Measurements from ENCODE around the gene SLC6A8.
A peak's percentile ranks its signal among the peaks of the same experiment; 100 is the strongest.

The SLC6A8 gene

GRCh38 chrX:153640736-153641575, 46.8 kb upstream of the SLC6A8 start:
- TF ChIP-seq, protein P1, sequence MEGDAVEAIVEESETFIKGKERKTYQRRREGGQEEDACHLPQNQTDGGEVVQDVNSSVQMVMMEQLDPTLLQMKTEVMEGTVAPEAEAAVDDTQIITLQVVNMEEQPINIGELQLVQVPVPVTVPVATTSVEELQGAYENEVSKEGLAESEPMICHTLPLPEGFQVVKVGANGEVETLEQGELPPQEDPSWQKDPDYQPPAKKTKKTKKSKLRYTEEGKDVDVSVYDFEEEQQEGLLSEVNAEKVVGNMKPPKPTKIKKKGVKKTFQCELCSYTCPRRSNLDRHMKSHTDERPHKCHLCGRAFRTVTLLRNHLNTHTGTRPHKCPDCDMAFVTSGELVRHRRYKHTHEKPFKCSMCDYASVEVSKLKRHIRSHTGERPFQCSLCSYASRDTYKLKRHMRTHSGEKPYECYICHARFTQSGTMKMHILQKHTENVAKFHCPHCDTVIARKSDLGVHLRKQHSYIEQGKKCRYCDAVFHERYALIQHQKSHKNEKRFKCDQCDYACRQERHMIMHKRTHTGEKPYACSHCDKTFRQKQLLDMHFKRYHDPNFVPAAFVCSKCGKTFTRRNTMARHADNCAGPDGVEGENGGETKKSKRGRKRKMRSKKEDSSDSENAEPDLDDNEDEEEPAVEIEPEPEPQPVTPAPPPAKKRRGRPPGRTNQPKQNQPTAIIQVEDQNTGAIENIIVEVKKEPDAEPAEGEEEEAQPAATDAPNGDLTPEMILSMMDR (IDR thresholded peaks at IDR 0.05; ENCODE audit: insufficient read depth, low read depth, low read length, missing control alignments), result no peak

GRCh38 chrX:153641627-153642026, 46.1 kb upstream of the SLC6A8 start:
- no peak overlapping the region for H3K4me3 ChIP-seq (ENCODE audit: low read depth, low read length)
- DNase-seq (ENCODE audit: low read depth), result no peak
- TF ChIP-seq, protein P1 (IDR thresholded peaks at IDR 0.05; ENCODE audit: insufficient read depth, low read depth, low read length, missing control alignments), result no peak

More at GRCh38 chrX:153640736-153641575, 46.8 kb upstream of the SLC6A8 start:
- H3K4me3 ChIP-seq (ENCODE audit: low read depth, low read length), result no peak overlapping the region
- no peak for DNase-seq (ENCODE audit: low read depth)

- TF ChIP-seq, protein P1 (IDR thresholded peaks at IDR 0.05; ENCODE audit: insufficient read depth, low read depth, low read length, missing control alignments), result no peak
- H3K4me3 ChIP-seq (ENCODE audit: low read depth, low read length), result no peak overlapping the region
- DNase-seq (ENCODE audit: low read depth), result no peak
These were observed 45.6 kb upstream of the SLC6A8 start for GRCh38 chrX:153642051-153642654.

DNA sequence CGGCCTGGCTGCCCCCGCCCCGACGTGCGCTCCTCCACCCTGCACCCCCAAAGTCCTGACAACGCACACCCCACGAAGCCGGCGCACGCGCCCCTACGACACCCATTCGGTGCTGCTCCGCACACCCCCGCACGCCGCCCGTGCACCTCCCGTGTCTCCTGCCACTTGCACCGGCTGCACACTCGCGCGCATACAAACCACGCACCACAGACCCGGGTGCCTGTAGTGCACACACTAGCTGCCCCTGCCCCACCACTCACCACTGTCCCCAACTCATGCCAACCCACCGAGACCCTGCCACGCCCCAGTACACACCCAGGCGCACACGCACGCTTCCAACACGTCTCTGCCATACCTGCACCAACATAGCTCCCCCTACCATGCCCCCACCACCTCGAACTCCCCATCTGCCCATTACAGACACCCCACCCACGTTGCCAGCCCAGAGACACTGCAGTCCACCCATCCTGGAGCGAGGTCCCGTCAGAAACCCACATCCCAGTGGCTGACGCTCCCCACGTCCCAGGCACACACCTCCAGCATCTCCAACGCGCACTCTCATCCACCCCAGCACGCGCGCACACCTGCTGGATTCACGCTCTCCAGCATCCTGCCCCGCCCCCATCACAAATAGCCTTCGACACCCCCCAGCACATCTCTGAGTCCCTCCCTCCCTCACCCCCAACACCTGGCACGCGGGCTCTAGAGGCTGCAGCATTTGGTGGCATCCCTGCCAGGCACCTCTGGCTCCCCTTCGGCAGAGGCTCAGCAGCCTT, 44.9 kb upstream of the SLC6A8 start:
- H3K4me3 ChIP-seq (ENCODE audit: low read depth, low read length), result no peak overlapping the region
- TF ChIP-seq, protein P1 (IDR thresholded peaks at IDR 0.05; ENCODE audit: insufficient read depth, low read depth, low read length, missing control alignments), result no peak

DNA sequence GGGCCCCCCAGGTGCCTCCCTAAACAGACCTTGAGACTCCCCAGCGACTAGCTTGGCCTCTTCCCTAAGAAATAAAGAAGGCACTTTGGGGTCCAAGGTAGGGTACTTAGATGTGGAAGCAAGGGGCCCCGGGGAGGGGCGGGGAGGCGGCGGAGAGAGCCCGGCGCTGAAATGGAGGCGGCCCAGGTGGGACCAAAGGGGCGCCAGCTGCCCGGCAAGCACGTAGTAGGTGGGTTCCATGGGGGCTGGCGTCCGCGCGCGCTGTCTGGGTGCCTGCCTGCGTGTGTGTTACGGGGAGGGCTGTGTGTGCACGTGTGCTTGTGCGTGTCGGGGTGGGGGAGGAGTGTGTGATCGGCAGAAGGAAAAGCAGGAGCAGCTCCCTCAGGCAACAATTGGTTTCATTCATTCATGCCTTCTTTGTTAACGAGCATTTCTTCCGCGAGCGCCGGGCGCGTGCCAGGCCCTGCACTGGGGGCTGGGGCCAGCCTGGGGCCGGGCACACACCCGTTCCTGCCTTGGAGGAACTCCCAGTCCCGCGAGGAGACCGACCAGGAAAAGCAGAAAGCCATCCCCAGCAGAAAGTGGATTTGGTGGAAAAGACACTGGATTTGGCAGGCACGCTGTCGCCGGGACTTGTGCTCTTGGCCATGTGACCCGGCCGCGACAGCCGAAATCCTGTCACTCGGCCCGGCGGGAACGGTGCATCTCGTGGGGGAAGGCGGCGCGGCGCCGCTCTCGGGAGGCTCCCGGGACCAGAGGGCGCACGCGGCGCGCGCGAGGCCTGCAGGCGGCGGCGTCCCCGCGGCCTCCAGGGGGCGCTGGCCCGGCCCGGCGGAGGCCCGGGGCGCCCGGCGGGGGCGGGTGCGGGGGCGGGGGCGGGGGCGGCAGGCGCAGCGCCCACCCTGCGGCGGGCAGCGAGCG, 44.0 kb upstream of the SLC6A8 start:
- DNase-seq (ENCODE audit: low read depth), result no peak

More for the DNA sequence above, 44.9 kb upstream of the SLC6A8 start:
- DNase-seq (ENCODE audit: low read depth), result no peak

More for the DNA sequence above, 44.0 kb upstream of the SLC6A8 start:
- no peak overlapping the region for H3K4me3 ChIP-seq (ENCODE audit: low read depth, low read length)
- TF ChIP-seq, protein P1 (IDR thresholded peaks at IDR 0.05; ENCODE audit: insufficient read depth, low read depth, low read length, missing control alignments), result peak; percentile 7
